ENCODE results near the gene HCFC1. TPM values are rescaled to one million over a fixed set of nuclear protein-coding genes. Genes with fewer than 3 reads are reported as not detected.

The HCFC1 gene
- total RNA-seq, 1 experiment from 2014 or later = 137 TPM

GRCh38 chrX:153960786-153961185, 10.8 kb downstream of the HCFC1 start:
- H3K27ac ChIP-seq (ENCODE audit: low read depth, low read length, poor library complexity, severe bottlenecking) = no peak overlapping the region
- no peaks in the 10 kb centered on the region for H3K9me3 ChIP-seq (ENCODE audit: low read depth, low read length, poor library complexity, severe bottlenecking)
- ChIA-PET POLR2A (ENCODE audit: low non-redundant PET) (no interaction called here), CTCF (no interaction called here)
- intact Hi-C loops (cut with micrococcal nuclease; ENCODE audit: unreplicated experiment) = no loop called here
- BruUV-seq (replicated peaks) = no TSS peak
- TF ChIP-seq EZH2 (IDR thresholded peaks at IDR 0.05; ENCODE audit: borderline replicate concordance, low read depth, low read length, poor library complexity, severe bottlenecking) (no peak), CTCF (conservative IDR thresholded peaks at IDR 0.05; ENCODE audit: low read depth, low read length) (no peak)
- H3K4me3 ChIP-seq (ENCODE audit: low read depth, low read length, poor library complexity, severe bottlenecking) = no peak overlapping the region
- H3K4me1 ChIP-seq (ENCODE audit: insufficient read depth, low read length, poor library complexity, severe bottlenecking) = no peaks in the 10 kb centered on the region
- H3K27me3 ChIP-seq (replicated peaks; ENCODE audit: insufficient read depth, low read depth, low read length, poor library complexity) = no peaks in the 10 kb centered on the region
- no peak for DNase-seq (ENCODE audit: low spot score)
- H3K36me3 ChIP-seq (ENCODE audit: insufficient read depth, low read length, poor library complexity, severe bottlenecking) = peaks cover 79% of the 10 kb centered on the region

- H3K4me3 ChIP-seq (ENCODE audit: low read depth, low read length, poor library complexity, severe bottlenecking) = no peak overlapping the region
- BruUV-seq (replicated peaks) = no TSS peak
- no peaks in the 10 kb centered on the region for H3K27me3 ChIP-seq (replicated peaks; ENCODE audit: insufficient read depth, low read depth, low read length, poor library complexity)
- no peak for DNase-seq (ENCODE audit: low spot score)
- ChIA-PET CTCF (no interaction called here), POLR2A (ENCODE audit: low non-redundant PET) (no interaction called here)
- peaks cover 86% of the 10 kb centered on the region for H3K36me3 ChIP-seq (ENCODE audit: insufficient read depth, low read length, poor library complexity, severe bottlenecking)
- intact Hi-C loops (cut with micrococcal nuclease; ENCODE audit: unreplicated experiment) = no loop called here
- no peak for TF ChIP-seq CTCF (conservative IDR thresholded peaks at IDR 0.05; ENCODE audit: low read depth, low read length)
- no peak for TF ChIP-seq EZH2 (IDR thresholded peaks at IDR 0.05; ENCODE audit: borderline replicate concordance, low read depth, low read length, poor library complexity, severe bottlenecking)
- no peaks in the 10 kb centered on the region for H3K4me1 ChIP-seq (ENCODE audit: insufficient read depth, low read length, poor library complexity, severe bottlenecking)
- H3K27ac ChIP-seq (ENCODE audit: low read depth, low read length, poor library complexity, severe bottlenecking) = no peak overlapping the region
- no peaks in the 10 kb centered on the region for H3K9me3 ChIP-seq (ENCODE audit: low read depth, low read length, poor library complexity, severe bottlenecking)
Observed at GRCh38 chrX:153960077-153960476, 11.5 kb downstream of the HCFC1 start.

- TF ChIP-seq CTCF (conservative IDR thresholded peaks at IDR 0.05; ENCODE audit: low read depth, low read length) (no peak), EZH2 (IDR thresholded peaks at IDR 0.05; ENCODE audit: borderline replicate concordance, low read depth, low read length, poor library complexity, severe bottlenecking) (no peak)
- Histone ChIP-seq H3K9me3 (ENCODE audit: low read depth, low read length, poor library complexity, severe bottlenecking) (no peaks in the 10 kb centered on the region), H3K36me3 (ENCODE audit: insufficient read depth, low read length, poor library complexity, severe bottlenecking) (peaks cover 90% of the 10 kb centered on the region), H3K27ac (ENCODE audit: low read depth, low read length, poor library complexity, severe bottlenecking) (no peak overlapping the region), H3K4me3 (ENCODE audit: low read depth, low read length, poor library complexity, severe bottlenecking) (no peak overlapping the region), H3K27me3 (replicated peaks; ENCODE audit: insufficient read depth, low read depth, low read length, poor library complexity) (no peaks in the 10 kb centered on the region), H3K4me1 (ENCODE audit: insufficient read depth, low read length, poor library complexity, severe bottlenecking) (no peaks in the 10 kb centered on the region)
- BruUV-seq (replicated peaks) = no TSS peak
- intact Hi-C loops (cut with micrococcal nuclease; ENCODE audit: unreplicated experiment) = loop anchor here (10.0 kb wide), 1 partner anchor 405 kb away; no protein-coding TSS in a partner anchor
- ChIA-PET CTCF (no interaction called here), POLR2A (ENCODE audit: low non-redundant PET) (no interaction called here)
- DNase-seq (ENCODE audit: low spot score) = no peak
Observed at GRCh38 chrX:153959649-153960048, 12.0 kb downstream of the HCFC1 start.
